GM23248 (cell line): ENCODE measurements around the gene CFP.

Experiments used
- EZH2 ChIP-seq: fragments of 200-600 bp; sonication (generic); IDR thresholded peaks from 2 replicates; pipeline ENCODE4 v1.6.1; 2018; ENCODE audit warnings: antibody characterized with exemption, mild to moderate bottlenecking; ENCODE audit not compliant: insufficient read depth, poor library complexity, severe bottlenecking
- EZH2phosphoT487 ChIP-seq: fragments of 200-600 bp; sonication (generic); IDR thresholded peaks from 2 replicates; pipeline ENCODE4 v1.6.1; 2018; ENCODE audit warnings: antibody characterized with exemption, moderate library complexity, mild to moderate bottlenecking, low read depth; ENCODE audit not compliant: insufficient read depth

- no peak for TF ChIP-seq EZH2phosphoT487
- no peak for TF ChIP-seq EZH2
Measured at GRCh38 chrX:47607091-47607490, 22.6 kb downstream of the CFP start.
